Measurements from ENCODE around the gene SLC34A2.

GRCh38 chr4:25702848-25703247 lies 47.2 kb downstream of the SLC34A2 start:
- TF ChIP-seq CTCF (conservative IDR thresholded peaks at IDR 0.05; ENCODE audit: low read length) (no peak), EZH2phosphoT487 (IDR thresholded peaks at IDR 0.05; ENCODE audit: borderline replicate concordance) (no peak)

Measured in Loucy (cell line).